OCI-LY1 (cell line): ENCODE results near the gene STK4.

ENCODE experiments used
- H2AFZ ChIP-seq: fragments of 200-600 bp; sonication (generic), shearing (Covaris generic); 2 replicates; pipeline ENCODE4 v1.6.0; 2014; ENCODE audit warnings: antibody characterized with exemption, mild to moderate bottlenecking, low read length
- H3F3A ChIP-seq: fragments of 200-600 bp; sonication (generic), shearing (Covaris generic); 2 replicates; pipeline ENCODE4 v1.6.0; 2014; ENCODE audit warnings: mild to moderate bottlenecking, antibody characterized with exemption, low read length, moderate library complexity; ENCODE audit not compliant: insufficient read depth
- H3K27ac ChIP-seq: fragments of 200-600 bp; sonication (generic); 2 replicates; pipeline ENCODE4 v1.5.1; 2014; ENCODE audit warnings: low read length, mixed run types, mild to moderate bottlenecking, low read depth; ENCODE audit not compliant: poor library complexity, severe bottlenecking
- H3K27me3 ChIP-seq: fragments of 200-600 bp; sonication (generic); 2 replicates; pipeline ENCODE4 v1.6.0; 2014; ENCODE audit warnings: antibody characterized with exemption, mild to moderate bottlenecking, low read length, moderate library complexity; ENCODE audit not compliant: insufficient read depth
- H3K36me3 ChIP-seq: fragments of 200-600 bp; sonication (generic); 2 replicates; pipeline ENCODE4 v1.6.1; 2014; ENCODE audit warnings: mild to moderate bottlenecking, antibody characterized with exemption, low read length, moderate library complexity, mixed read lengths; ENCODE audit not compliant: insufficient read depth
- H3K4me1 ChIP-seq: fragments of 200-600 bp; sonication (generic); 2 replicates; pipeline ENCODE4 v1.5.1; 2014; ENCODE audit warnings: mild to moderate bottlenecking, low read length, moderate library complexity; ENCODE audit not compliant: insufficient read depth, severe bottlenecking
- H3K4me2 ChIP-seq: fragments of 200-600 bp; sonication (generic), shearing (Covaris generic); 2 replicates; pipeline ENCODE4 v1.6.1; 2014; ENCODE audit warnings: low read length
- H3K4me3 ChIP-seq: fragments of 200-600 bp; sonication (generic); 2 replicates; pipeline ENCODE4 v1.5.1; 2014; ENCODE audit warnings: low read length, low read depth, mild to moderate bottlenecking, mixed read lengths; ENCODE audit not compliant: poor library complexity, severe bottlenecking
- H3K79me2 ChIP-seq: fragments of 200-600 bp; shearing (Covaris generic); 2 replicates; pipeline ENCODE4 v1.6.1; 2016; ENCODE audit warnings: mixed run types, low read length, mixed read lengths; ENCODE audit not compliant: insufficient read depth
- H3K9ac ChIP-seq: fragments of 200-600 bp; sonication (generic), shearing (Covaris generic); 2 replicates; pipeline ENCODE4 v1.6.1; 2014; ENCODE audit warnings: mild to moderate bottlenecking, low read length, mixed read lengths
- H3K9me2 ChIP-seq: fragments of 200-600 bp; sonication (generic), shearing (Covaris generic); 2 replicates; pipeline ENCODE4 v1.6.1; 2014; ENCODE audit warnings: low read depth, mild to moderate bottlenecking, low read length, mixed read lengths
- H3K9me3 ChIP-seq: fragments of 200-600 bp; shearing (Covaris generic); 2 replicates; pipeline ENCODE4 v1.6.1; 2014; ENCODE audit warnings: low read length, mixed read lengths
- H4K20me1 ChIP-seq: fragments of 200-600 bp; sonication (generic), shearing (Covaris generic); 2 replicates; pipeline ENCODE4 v1.6.0; 2016; ENCODE audit warnings: mild to moderate bottlenecking, low read length; ENCODE audit not compliant: insufficient read depth
- EZH2 ChIP-seq: fragments of 200-600 bp; sonication (generic), shearing (Covaris generic); IDR thresholded peaks from 2 replicates; pipeline ENCODE4 v1.8.0; 2017; ENCODE audit warnings: borderline replicate concordance, mixed run types, mild to moderate bottlenecking, antibody characterized with exemption, low read length, moderate library complexity, mixed read lengths
- TF ChIP-seq, protein P1 (sequence below): fragments of 200-600 bp; sonication (generic), shearing (Covaris generic); IDR thresholded peaks from 2 replicates; pipeline ENCODE4 v1.5.1; 2017; ENCODE audit warnings: mild to moderate bottlenecking, antibody characterized with exemption, low read length, moderate library complexity, mixed read lengths

STK4 gene

DNA sequence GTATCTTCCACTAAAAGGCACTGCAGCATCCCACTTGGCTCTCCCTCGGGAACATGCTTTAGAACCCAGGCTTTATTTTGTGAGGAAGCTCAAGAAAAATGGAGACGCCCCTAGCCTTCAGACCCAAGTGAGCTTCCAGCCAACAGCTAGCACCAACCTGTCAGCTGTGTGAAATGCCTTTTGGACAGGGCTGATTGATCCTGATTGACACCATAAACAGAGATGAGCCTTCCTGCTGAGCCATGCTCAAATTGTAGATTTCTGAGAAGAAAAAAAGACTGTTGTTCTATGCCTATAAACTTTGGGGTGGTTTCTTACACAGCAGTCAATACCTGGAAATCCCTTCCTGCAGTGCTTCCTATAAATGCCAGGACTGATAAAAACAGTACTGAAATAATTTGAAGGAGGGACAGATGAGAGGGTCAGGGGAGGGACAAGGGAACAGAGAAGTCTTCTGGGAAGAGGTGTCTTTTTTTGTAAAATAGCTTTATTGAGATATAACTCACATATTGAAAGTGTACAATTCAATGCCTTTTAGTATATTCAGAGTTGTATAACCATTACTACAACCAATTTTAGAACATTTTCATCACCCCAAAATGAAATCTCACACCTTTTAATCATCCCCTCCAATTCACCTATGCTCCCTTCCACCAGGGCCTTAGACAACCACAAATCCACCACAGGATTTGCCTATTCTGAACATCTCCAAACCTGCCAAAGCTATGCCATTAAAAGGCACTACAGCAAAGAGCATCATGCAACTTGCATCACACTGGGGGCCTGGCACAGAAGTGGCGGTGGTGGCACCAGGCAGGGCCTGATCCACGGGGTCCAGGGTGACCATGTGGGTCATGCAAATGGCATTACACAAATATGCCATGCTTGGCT is 2.7 kb upstream of the STK4 start:
- no peak overlapping the region for H2AFZ ChIP-seq
- peak overlapping the region; percentile 83 for H3K27ac ChIP-seq
- no peaks in the 10 kb centered on the region for H3K27me3 ChIP-seq
- H3K4me3 ChIP-seq: no peak overlapping the region
- H3K79me2 ChIP-seq: peaks cover 33% of the 10 kb centered on the region
- H3K4me2 ChIP-seq: no peak overlapping the region; the same call in 1 of the 2 replicates
- H3K9me3 ChIP-seq: no peaks in the 10 kb centered on the region
- H3F3A ChIP-seq: no peaks in the 10 kb centered on the region
- H3K4me1 ChIP-seq: peaks cover 60% of the 10 kb centered on the region
- TF ChIP-seq, protein P1, sequence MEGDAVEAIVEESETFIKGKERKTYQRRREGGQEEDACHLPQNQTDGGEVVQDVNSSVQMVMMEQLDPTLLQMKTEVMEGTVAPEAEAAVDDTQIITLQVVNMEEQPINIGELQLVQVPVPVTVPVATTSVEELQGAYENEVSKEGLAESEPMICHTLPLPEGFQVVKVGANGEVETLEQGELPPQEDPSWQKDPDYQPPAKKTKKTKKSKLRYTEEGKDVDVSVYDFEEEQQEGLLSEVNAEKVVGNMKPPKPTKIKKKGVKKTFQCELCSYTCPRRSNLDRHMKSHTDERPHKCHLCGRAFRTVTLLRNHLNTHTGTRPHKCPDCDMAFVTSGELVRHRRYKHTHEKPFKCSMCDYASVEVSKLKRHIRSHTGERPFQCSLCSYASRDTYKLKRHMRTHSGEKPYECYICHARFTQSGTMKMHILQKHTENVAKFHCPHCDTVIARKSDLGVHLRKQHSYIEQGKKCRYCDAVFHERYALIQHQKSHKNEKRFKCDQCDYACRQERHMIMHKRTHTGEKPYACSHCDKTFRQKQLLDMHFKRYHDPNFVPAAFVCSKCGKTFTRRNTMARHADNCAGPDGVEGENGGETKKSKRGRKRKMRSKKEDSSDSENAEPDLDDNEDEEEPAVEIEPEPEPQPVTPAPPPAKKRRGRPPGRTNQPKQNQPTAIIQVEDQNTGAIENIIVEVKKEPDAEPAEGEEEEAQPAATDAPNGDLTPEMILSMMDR: no peak
- TF ChIP-seq EZH2: no peak
- no peaks in the 10 kb centered on the region for H4K20me1 ChIP-seq
- no peaks in the 10 kb centered on the region for H3K9me2 ChIP-seq
- H3K36me3 ChIP-seq: peaks cover 1% of the 10 kb centered on the region; the same call in 1 of the 2 replicates
- H3K9ac ChIP-seq: no peak overlapping the region

DNA sequence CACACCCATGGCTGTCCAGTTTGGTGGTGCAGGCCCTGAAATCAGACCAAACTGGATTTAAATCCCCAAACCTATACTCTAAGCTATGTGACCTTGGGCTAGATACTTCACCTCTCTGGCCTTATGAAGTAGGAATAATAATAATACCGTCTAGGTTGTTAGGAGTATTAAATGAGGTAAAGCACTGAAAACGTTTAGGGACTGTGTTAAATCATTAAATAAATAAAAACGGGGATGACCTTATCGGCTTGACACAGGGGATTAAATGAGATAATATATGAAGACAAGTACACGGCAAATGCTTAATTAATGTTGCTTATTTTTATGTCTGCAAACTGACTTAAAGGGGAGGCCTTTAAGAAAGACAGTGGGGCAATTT is 672 bp upstream of the STK4 start:
- H3K27ac ChIP-seq: peak overlapping the region; percentile 83
- H3K4me3 ChIP-seq: peak overlapping the region; percentile 98
- no peaks in the 10 kb centered on the region for H4K20me1 ChIP-seq
- H3K9me2 ChIP-seq: no peaks in the 10 kb centered on the region
- peak overlapping the region; percentile 72 for H3K4me2 ChIP-seq
- peaks cover 41% of the 10 kb centered on the region for H3K79me2 ChIP-seq
- H2AFZ ChIP-seq: no peak overlapping the region
- TF ChIP-seq, protein P1: no peak
- no peak for TF ChIP-seq EZH2
- no peaks in the 10 kb centered on the region for H3K27me3 ChIP-seq
- H3K9me3 ChIP-seq: no peaks in the 10 kb centered on the region
- H3K4me1 ChIP-seq: peaks cover 68% of the 10 kb centered on the region
- H3F3A ChIP-seq: no peaks in the 10 kb centered on the region
- peak overlapping the region; percentile 75 for H3K9ac ChIP-seq
- H3K36me3 ChIP-seq: no peaks in the 10 kb centered on the region

DNA sequence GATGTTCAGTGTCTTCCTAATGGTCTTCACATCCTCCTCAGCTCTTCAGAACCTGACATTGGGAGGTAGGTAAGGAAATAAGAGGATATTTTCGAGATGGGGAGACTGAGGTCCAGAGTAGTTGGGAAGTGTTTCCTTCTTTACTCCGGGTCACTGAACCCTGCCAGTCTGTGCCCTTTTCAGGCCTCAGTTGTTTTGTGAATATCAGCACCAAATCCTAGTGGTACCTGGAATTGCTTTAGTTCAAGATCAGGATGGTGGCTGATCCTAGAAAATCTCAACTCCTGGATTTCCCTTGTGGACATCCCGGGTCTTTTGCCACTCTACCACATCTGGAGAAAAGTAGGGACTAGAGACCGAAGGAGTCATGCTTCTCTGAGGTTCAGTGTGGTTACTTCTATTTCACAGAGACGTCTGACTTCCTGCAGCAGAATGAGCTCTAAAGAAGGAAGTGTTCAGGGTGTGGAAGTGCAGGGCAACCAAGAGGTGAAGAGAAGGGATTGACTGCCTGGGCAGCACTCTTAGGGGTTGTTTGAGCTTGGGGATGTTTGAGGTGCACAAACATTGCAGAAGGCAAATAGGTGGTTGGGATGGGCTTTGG is 995 bp downstream of the STK4 start:
- Histone ChIP-seq H3K4me1 (peaks cover 78% of the 10 kb centered on the region), H3K27me3 (no peaks in the 10 kb centered on the region), H3K4me2 (peak overlapping the region; percentile 97), H3K79me2 (peaks cover 57% of the 10 kb centered on the region), H3F3A (no peaks in the 10 kb centered on the region), H3K27ac (peak overlapping the region; percentile 90), H3K9ac (peak overlapping the region; percentile 97), H3K9me3 (no peaks in the 10 kb centered on the region), H3K9me2 (no peaks in the 10 kb centered on the region), H4K20me1 (no peaks in the 10 kb centered on the region), H3K36me3 (peaks cover 5% of the 10 kb centered on the region), H3K4me3 (peak overlapping the region; percentile 98), H2AFZ (no peak overlapping the region)
- TF ChIP-seq EZH2: no peak
- TF ChIP-seq, protein P1: no peak
